ENCODE results near the gene FAM20A. TPM values are rescaled to one million over a fixed set of nuclear protein-coding genes. Genes with fewer than 3 reads are reported as not detected.

The FAM20A gene
- total and polyA plus RNA-seq, 4 donors = 69.7 to 101 (median 79.0) TPM

DNA sequence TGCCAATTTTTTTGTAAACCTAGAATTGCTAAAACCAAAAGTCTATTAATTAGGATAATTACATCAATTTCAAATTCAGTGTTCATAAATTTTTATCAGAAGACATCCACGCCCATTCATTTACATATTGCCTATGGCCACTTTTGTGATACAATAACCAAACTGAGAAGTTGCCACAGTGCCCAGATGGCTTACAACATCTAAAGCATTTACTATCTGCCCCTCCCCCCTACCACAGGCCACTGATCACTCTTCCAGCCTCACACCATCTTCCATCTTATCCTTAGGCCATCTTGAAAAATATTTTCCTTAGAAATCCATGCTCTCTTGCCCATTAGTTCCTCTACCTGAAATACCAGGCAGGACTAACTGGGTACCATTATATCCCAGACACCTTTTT lies 95.2 kb downstream of the FAM20A start:
- no peaks in the 10 kb centered on the region for H3K9me3 ChIP-seq (ENCODE audit: control insufficient read depth in 4 of 4, insufficient read depth in 3 of 4, low read length in 3 of 4)
- H3K4me3 ChIP-seq = no peak overlapping the region
- H3K27me3 ChIP-seq (ENCODE audit: control insufficient read depth in 3 of 3, insufficient read depth in 3 of 3, low read length in 2 of 3) = no peaks in the 10 kb centered on the region
- ATAC-seq (ENCODE audit: insufficient read depth, low FRiP score) (no peak), DNase-seq (no peak)
- TF ChIP-seq, protein P1, sequence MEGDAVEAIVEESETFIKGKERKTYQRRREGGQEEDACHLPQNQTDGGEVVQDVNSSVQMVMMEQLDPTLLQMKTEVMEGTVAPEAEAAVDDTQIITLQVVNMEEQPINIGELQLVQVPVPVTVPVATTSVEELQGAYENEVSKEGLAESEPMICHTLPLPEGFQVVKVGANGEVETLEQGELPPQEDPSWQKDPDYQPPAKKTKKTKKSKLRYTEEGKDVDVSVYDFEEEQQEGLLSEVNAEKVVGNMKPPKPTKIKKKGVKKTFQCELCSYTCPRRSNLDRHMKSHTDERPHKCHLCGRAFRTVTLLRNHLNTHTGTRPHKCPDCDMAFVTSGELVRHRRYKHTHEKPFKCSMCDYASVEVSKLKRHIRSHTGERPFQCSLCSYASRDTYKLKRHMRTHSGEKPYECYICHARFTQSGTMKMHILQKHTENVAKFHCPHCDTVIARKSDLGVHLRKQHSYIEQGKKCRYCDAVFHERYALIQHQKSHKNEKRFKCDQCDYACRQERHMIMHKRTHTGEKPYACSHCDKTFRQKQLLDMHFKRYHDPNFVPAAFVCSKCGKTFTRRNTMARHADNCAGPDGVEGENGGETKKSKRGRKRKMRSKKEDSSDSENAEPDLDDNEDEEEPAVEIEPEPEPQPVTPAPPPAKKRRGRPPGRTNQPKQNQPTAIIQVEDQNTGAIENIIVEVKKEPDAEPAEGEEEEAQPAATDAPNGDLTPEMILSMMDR (IDR thresholded peaks at IDR 0.05; ENCODE audit: control extremely low read depth, extremely low read depth) = no peak
- WGBS, 2 donors = 70 to 84% methylated on average over 1 of the region's 1 CpG
- H3K36me3 ChIP-seq (ENCODE audit: control insufficient read depth in 4 of 4, insufficient read depth in 4 of 4, low read length in 4 of 4) = no peaks in the 10 kb centered on the region
- no peak overlapping the region for H3K9ac ChIP-seq (ENCODE audit: insufficient read depth in 1 of 2, low read length in 2 of 2)
- H3K27ac ChIP-seq (ENCODE audit: low read depth in 1 of 2, low read length in 1 of 2) = no peak overlapping the region
- peaks cover 0 to 17% (median 6%) of the 10 kb centered on the region in 5 donors for H3K4me1 ChIP-seq (ENCODE audit: control insufficient read depth in 5 of 5, insufficient read depth in 5 of 5, low read length in 5 of 5)

DNA sequence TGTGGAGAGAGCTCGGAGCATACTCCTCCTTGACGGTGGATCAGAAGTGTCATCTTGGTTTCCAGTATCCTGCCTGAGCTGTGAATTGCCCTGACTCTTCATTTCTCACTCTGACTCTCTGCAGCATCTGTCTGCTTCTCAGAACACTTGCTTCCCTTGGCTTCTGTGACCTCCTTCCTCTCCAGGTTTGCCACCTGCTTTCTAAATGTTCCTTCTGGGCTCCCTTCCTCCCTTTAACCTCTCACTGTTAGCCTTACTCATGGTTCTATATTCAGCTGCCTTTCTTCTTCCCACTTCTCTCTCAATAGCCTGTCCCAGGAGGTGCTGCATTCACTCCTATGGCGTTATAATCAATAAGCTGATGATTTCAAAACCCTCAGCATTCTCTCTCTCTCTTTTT lies 100.1 kb downstream of the FAM20A start:
- no peak overlapping the region for H3K9ac ChIP-seq (ENCODE audit: insufficient read depth in 1 of 2, low read length in 2 of 2)
- DNase-seq (no peak), ATAC-seq (ENCODE audit: insufficient read depth, low FRiP score) (no peak)
- 71 to 76% methylated on average over 3 of the region's 3 CpGs for WGBS, 2 donors
- H3K27ac ChIP-seq (ENCODE audit: low read depth in 1 of 2, low read length in 1 of 2) = no peak overlapping the region
- no peaks in the 10 kb centered on the region for H3K27me3 ChIP-seq (ENCODE audit: control insufficient read depth in 3 of 3, insufficient read depth in 3 of 3, low read length in 2 of 3)
- no peak overlapping the region for H3K4me3 ChIP-seq
- H3K36me3 ChIP-seq (ENCODE audit: control insufficient read depth in 4 of 4, insufficient read depth in 4 of 4, low read length in 4 of 4) = no peaks in the 10 kb centered on the region
- TF ChIP-seq, protein P1 (IDR thresholded peaks at IDR 0.05; ENCODE audit: control extremely low read depth, extremely low read depth) = no peak
- H3K9me3 ChIP-seq (ENCODE audit: control insufficient read depth in 4 of 4, insufficient read depth in 3 of 4, low read length in 3 of 4) = no peaks in the 10 kb centered on the region
- peaks cover 0 to 5% (median 0%) of the 10 kb centered on the region in 5 donors for H3K4me1 ChIP-seq (ENCODE audit: control insufficient read depth in 5 of 5, insufficient read depth in 5 of 5, low read length in 5 of 5)

DNA sequence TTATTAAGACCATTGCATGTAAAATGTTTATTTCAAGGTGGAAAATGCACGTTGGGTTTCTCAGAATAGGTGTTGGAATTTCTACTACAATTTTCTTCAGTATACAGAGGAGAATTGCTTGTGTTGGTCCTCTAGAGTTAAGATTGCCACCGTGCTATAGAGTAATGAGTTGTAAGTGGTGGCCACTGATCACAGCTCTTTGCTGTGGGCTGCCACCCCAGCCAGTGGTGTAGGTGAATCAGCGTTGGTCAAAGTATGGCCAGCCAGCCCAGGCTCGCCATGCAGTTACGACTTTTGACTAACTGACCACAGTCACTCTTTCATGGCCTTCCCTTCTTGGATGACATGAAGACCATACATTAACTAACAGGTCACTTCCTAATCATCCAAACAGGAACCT lies 101.6 kb downstream of the FAM20A start:
- Histone ChIP-seq H3K4me1 (ENCODE audit: control insufficient read depth in 5 of 5, insufficient read depth in 5 of 5, low read length in 5 of 5) (peaks cover 0 to 5% (median 0%) of the 10 kb centered on the region in 5 donors), H3K27ac (ENCODE audit: low read depth in 1 of 2, low read length in 1 of 2) (no peak overlapping the region)
- WGBS, 2 donors = 93% methylated on average over 5 of the region's 5 CpGs

More for the DNA sequence above, 101.6 kb downstream of the FAM20A start:
- no peaks in the 10 kb centered on the region for H3K36me3 ChIP-seq (ENCODE audit: control insufficient read depth in 4 of 4, insufficient read depth in 4 of 4, low read length in 4 of 4)
- H3K4me3 ChIP-seq = no peak overlapping the region
- H3K9ac ChIP-seq (ENCODE audit: insufficient read depth in 1 of 2, low read length in 2 of 2) = no peak overlapping the region
- no peak for ATAC-seq (ENCODE audit: insufficient read depth, low FRiP score)
- H3K9me3 ChIP-seq (ENCODE audit: control insufficient read depth in 4 of 4, insufficient read depth in 3 of 4, low read length in 3 of 4) = no peaks in the 10 kb centered on the region
- TF ChIP-seq, protein P1 (IDR thresholded peaks at IDR 0.05; ENCODE audit: control extremely low read depth, extremely low read depth) = no peak
- no peak for DNase-seq
- no peaks in the 10 kb centered on the region for H3K27me3 ChIP-seq (ENCODE audit: control insufficient read depth in 3 of 3, insufficient read depth in 3 of 3, low read length in 2 of 3)
